ENCODE measurements around the gene TTC8.

- no peak for TF ChIP-seq SP2 (tag by site-specific recombination; IDR thresholded peaks at IDR 0.05)
- TF ChIP-seq ZNF621 (tag by site-specific recombination; IDR thresholded peaks at IDR 0.05): no peak
These were observed 21.9 kb upstream of the TTC8 start for GRCh38 chr14:88802596-88802995.

Data from HEK293 (cell line).